T-helper 1 cell treated with Interleukin-12 subunit alpha and Interleukin-12 subunit beta and Interleukin-4 antibody, amounts not matched to agents 30 ng/mL and 1 ng/mL, for 36 hours (primary cell): ENCODE measurements around the gene ATP11A. TPM values are rescaled to one million over a fixed set of nuclear protein-coding genes. Genes with fewer than 3 reads are reported as not detected.
"Not testable (repeated sequence)": the region's sequence is repeated elsewhere in the genome, so short reads cannot be mapped to it uniquely, and the experiment has no call there.

ENCODE experiments used
- intact Hi-C: fragments of 100-400 bp; cut with micrococcal nuclease; formaldehyde crosslinking; loops from one replicate; pipeline ENCODE4 v1.15.1; 2024
- total RNA-seq: library from RNA; stranded (reverse); gene quantifications from 2 replicates; pipeline ENCODE4 v1.2.3, GENCODE V29; 2022

Gene ATP11A
- total RNA-seq, 1 donor from 2014 or later = 72.9 TPM

DNA sequence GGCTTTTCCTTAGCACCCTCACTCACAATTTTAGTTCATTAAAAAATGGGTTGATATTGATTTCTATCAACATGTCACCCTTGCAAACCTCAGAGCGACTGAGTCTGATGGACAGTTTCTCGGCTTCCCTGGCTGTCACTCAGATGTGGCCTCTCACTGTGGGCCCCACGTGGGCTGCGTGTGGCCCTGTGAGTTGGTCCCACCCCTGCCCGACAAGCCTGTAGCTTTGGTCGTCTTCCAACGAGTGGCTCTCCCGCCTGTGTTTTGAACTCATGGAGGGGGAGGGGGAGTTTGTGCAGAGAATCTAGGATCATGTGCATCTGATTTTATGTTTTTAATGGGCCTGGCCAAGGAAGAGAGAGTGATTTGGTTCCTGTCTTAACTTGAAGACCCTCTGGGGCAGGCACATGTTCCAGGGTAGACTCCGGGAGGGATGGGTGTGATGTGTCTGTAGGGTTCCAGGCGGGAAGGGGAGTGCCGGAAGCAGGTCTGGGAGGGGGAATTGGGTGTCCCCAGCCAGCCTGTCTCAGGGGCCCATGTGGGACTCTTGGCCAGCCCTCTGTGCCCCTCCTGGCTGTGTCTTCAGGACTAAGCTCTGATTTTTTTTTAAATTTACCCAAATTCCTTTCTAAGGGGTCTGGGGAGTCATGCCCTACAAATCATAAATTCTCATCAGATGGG, 18.9 kb downstream of the ATP11A start:
- intact Hi-C loops = no loop called here

DNA sequence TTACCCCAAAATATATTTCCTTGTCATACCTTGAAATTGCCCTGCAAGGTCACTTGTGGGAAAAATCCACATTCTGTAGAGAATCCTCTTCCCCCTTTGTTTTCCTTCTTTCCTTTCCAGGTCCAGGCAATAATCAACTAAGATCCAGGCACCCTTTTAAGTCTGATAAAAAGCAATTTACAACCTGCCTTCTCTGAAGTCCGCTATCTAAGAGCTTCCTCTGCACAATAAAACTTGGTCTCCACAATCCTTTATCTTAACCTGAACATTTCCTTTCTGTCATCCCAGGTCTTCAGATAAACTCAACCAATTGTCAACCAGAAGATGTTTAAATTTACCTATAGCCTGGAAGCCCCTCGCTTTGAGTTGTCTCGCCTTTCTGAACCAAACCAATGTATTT, 19.5 kb downstream of the ATP11A start:
- intact Hi-C loops = not testable (repeated sequence)

DNA sequence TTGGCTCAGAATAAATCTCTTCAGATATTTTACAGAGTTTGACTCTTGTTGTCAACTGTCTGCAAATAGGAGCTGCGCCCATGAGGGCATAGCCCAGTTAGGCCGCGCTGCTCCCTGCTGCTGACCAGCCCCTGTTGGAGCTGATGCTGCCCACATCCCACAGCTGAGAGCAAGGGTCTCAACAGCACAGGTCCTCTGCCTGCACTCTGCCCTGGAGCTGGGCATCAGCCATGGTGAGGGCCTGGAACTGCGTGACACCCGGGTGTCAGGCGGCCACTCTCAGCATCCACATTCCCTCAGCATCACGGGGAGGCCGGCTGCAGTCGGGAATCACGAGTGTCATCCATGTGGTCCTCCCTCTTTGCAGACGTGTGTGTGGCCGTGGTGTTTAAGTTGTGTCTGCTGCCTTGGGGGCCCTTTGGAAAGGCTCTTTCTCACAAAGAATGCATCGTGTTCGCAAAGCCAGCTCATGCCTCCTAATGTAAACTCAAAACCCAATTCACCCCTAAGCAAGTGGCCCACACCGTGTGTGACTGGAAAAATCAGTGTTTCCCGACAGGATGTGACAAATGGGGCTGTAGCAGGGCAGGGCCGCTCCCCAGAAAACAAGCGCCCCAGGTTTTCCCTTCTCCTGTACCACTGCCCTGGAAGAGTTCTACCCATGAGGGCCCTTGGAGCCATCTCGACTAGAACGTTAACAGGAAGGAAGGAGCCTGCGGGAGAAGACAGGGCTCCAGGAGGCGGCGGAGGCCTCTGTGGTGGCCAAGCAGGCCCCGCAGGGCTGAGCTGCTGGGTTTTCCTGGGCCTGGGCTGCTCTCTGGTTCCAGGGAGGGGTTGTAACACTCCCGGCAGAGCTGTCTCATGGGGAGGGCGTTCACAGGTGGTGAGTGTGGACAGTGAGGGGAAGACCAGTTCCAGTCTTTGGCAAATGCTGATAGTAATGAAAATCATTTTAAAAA, 20.3 kb downstream of the ATP11A start:
- intact Hi-C loops = no loop called here

DNA sequence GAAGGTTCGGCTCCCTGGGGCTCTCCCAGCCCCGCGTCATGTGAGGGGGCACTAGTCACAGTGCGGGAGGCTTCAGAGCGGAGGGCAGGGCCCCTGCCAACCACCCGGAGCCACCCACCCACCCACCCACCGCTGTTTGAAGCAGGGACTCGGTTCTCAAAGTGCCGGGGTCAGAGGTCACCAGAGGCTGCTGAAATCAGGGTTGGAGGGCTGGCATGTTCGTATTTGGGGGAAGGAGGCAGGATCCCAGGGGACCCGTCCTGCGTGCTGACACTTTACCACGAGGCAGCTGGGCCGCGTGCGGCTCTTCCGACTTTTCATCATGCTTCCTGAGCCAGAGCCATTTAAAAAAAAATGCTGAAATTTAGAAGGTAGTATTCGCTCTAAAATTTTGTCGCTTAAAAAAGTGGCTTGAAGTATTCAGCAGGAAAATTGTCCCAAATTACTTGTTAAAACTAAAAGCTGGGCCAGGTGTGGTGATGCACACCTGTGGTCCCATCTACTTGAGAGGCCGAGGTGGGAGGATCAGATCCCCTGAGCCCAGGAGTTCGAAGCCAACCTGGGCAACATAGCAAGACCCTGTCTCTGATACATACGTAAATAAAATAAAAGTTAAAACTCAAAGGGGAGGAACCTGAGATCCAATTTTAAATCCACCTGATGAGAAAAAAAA, 21.2 kb downstream of the ATP11A start:
- intact Hi-C loops = no loop called here

DNA sequence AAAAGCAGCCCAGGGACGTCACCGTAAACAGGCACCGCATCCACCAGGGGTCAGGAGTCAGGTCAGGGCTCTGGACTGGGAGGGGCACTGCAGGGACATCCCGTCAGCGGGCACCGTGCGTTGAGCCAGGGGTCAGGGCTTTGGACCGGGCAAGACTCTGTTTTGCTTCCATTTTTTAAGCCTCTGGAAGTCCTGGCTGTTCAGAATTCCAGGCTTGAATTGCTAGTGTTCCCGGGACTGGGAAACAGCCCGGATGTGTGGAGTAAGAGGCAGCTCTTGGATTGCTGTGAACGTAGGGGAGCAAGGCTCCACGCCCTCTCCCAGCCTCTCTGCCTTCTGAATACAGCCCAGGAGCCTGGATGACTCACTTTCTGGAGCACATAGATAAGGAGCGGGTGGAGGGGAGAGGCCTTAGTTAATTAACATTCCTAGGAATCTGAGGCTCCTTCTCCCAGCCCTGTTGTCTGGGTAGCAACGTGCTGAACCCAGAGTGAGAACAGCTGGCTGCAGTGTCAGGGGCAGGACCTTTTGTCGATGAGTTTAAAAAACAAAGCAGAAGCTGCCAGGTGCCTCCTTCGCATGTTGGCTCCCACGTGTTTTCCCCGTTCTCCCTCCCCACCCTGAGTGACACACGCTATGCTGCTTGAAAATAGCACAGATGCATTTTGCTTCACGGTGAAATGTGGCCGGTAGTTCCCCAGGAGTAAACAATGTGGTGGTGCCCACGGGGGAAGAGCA, 21.9 kb downstream of the ATP11A start:
- intact Hi-C loops = no loop called here

DNA sequence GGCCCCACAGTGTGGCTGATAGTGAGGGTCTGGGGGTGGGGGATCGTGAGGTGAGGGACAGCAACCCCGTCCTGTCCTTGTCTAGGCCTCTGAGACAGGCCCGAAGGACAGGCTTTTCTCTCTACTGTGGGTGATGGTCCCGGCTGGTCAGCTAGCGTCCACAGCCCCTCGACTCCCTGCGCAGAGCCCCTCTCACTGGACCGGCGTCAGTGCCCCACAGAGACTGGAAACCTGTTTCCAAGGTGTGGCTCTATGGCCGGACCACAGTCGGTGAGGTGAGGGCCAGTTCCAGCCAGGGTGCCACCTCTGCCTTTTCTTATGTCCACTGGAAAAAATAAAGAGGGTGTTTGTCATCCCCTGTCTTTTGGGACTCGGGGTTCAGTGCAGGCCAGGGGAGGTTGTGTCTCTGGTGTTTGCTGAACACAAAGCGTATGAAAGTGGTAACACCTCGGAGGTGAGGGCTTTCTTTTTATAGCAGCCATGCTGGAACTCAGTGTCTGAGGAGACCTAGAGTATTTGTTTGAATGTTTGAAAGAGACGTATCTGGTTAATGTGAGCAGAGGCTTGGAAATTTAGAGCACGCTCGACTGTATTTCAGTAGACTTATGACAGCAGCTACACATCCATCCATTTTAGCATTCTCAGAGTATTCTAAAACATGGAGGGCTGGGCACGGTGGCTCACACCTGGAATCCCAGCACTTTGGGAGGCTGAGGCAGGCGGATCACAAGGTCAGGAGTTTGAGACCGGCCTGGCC, 22.8 kb downstream of the ATP11A start:
- intact Hi-C loops = no loop called here

DNA sequence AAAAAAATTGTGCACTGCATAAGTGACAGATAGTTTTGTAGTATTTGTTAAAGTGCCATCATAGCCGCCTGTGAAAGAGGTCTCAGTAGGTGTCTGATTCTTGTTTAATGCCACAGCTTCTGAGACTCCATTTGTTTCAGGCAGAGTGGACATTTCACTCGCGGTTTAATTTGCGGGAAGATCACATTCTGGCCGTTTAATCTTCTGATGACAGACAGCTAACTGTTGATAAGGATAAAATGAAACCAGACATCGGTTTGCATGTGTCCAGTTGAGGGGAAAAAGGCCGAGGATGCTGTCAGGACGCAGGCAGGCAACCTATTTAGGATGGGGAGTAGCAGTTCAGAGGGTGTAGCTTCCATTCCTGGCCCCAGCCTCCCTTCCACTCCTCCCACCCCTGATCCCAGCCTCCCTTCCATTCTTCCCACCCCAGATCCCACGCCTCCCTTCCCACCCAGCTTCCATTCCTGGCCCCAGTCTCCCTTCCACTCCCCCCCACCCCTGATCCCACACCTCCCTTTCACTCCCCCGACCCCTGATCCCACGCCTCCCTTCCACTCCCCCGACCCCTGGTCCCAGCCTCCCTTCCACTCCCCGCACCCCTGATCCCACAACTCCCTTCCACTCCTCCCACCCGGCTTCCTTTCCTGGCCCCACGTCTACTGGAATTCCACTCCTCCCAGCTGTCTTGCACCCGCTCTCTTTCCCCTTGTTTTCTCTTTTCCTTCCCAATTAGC, 23.8 kb downstream of the ATP11A start:
- intact Hi-C loops = no loop called here

DNA sequence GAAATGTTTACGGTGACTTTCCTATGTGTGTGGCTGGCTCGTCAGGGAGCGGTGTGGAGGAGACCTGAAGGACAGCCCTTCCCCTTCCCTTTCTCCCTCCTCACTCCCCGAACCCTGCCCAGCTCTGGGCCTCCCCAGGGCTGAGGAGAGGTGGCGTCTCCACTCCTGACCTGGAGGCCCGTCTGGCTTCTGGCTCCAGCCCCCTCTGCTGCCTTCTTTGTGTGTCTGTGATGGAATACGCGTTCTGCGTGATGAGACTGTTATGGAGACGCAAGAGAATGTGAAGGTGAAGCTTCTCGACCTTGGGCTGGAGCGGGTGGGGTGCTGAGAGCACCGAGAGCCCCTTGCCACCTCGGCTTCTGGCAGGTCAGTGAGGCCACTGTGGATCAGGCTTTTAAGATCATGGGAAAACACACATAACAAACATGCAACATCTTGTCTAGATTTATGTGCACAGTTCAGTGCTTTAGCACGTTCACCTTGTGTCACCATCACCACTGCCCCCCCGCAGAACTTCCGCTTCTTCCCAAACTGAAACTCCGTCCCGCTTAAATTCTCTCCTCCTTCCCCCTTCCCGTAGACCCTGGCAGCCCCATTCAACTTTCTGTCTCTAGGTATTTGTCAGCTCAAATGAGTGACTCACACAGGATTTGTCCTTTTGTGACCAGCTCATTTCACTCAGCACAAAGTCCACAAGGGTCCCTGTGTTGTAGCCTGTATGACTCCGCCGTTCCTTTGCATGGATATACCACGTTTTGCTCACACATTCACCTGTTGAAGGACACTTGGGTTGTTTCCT, 24.7 kb downstream of the ATP11A start:
- intact Hi-C loops = no loop called here

DNA sequence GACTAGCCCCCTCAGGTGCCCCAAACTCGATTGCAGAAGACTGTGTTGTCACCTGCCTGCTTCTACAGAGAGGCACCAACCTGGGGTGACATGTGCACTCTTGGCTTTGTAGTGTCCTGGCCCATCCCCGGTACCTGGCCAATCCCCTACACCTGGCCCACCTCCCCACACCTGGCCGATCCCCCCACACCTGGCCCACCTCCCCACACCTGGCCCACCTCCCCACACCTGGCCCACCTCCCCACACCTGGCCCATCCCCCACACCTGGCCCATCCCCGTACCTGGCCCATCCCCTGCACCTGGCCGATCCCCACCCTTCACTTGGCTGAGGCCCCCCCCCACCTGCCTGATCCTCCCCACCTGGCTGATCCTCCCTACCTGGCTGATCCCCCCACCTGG, 25.4 kb downstream of the ATP11A start:
- intact Hi-C loops = no loop called here

DNA sequence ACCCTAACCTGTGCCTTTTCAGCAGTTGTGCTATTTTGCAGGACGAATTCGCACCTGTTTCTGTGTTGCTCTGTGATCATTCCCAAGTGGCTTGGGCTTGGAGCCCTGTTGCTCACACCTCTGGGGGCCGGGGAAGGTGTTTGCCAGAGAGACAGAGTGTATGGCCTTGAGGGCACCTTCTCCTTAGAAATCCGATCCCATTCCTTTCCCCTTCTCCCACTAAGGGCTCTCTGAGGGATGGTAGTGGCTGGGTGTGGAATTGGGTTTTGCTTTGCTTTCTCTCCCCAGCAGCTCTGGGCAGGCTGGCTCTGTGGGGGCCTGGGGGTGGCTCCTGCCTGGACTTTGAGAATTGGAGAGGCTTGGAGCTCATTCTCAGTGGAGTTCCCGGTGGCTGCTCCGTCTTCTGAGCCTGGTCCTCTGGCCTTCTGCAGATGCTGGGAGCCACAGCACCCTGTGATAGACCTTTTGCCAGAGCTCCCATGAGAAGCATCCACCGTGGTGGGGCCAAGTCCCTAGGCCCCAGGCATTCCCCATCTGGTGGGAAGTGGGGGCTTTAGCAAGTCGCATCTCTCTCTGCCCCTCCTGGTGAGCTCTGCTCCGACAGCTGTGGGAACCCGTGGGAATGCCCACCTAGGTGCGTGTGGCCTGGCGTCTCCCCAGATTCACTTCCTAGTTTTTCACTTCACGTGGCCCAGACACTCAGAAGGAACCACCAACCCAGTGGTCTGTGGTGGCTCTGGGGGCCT, 26.1 kb downstream of the ATP11A start:
- intact Hi-C loops = no loop called here

DNA sequence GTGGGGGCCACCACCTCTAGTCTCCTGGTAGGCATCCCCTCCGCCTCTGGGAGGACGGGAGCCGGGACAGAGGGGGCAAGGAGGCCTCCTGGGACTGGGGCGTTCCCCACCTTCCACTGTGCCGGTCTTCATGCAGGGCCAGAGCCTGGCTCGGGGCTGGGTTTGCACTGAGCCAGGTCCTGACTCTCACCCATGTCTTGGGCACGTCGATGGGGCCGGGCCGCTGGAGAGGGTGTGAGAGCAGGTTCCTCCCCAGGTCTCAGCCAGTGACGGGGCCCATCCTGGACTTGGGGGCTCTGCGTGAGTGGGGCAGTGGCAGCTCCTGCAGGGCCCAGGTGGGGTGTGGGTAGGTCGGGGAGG, 26.6 kb downstream of the ATP11A start:
- intact Hi-C loops = no loop called here

DNA sequence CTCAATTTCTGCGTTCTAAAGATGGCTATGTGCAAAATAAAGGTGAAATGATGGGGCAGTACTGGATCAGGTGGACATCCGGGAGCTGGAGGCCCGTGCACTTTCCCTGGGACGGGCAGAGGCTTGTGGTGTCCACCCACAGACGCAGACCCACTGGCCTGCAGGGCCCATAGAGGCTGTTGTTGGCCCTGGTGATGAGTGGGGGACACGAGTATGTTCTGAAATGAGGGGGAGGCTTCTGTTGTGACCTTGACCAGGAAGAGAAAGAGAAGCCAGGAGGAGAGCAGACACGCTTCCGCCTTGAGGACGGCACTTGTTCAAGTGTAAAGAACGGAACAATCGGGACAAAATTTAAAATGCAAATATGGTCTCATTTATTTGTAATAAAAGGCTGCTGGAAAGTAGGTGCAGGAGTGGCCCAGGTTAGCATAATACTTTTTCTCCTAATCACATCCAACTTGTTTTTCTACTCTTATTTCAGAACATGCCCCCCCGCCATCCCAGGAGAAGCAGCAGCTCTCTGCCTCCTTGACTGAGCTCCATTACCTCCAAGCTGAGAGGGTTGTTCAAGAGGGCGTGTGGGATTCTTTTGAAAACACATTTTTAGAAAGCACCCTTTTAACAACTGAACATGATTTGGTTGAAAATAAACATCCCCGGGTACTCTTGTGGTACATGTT, 27.1 kb downstream of the ATP11A start:
- intact Hi-C loops = no loop called here

DNA sequence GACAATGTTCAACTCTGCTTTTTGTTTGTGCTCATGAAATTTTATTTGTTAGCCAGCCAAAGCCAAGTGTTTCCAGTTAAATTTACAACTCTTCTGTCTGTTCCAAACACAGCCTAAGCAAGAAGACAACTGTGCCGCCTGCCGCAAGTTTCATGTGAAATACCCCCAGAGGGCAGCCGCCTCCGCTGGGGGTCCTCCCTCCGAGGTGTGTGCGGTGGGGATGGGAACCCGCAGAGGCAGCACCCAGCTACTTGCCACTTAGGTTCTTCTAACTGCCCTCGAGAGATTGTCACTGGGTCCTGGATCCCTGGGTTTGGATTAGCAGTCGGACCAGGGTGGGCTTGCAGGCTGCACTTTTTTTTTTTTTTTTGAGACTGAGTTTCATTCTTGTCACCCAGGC, 28.5 kb downstream of the ATP11A start:
- intact Hi-C loops = no loop called here

DNA sequence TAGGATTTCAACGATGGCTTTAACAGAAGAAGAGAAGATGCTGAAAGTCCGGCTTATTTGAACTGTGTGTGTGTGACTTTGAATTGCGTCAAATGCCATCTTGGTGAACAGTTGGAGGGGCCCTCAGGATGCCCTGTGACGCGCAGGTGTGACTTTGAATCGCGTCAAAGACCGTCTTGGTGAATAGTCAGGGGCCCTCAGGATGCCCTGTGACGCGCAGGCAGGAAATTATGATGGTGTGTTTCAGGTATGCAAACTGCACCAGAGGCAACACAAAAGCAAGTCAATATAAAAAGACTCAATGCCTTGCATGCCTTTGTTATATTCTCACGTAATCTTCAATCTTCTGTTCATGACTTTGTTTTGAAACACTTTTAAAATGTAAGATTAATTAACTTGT, 29.2 kb downstream of the ATP11A start:
- intact Hi-C loops = no loop called here

DNA sequence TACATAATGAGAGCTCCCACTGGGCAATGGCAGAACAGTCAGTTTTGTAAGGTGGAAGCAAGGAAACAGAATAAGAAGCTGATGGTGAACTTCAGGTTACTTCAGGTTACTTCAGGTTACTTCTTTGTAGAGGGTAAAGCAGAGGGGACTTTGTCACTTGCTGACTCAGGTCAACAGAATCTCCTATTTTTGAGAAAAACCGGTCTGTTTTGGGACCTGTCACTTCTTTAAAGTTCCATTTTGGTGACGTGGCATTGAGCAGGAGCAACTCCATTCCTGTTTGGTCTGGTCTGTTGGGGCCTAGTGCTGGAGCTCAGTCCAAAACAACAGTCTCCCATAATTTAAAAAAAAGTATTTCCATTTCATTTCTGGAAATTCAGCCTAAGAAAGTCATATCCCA, 29.7 kb downstream of the ATP11A start:
- intact Hi-C loops = no loop called here

DNA sequence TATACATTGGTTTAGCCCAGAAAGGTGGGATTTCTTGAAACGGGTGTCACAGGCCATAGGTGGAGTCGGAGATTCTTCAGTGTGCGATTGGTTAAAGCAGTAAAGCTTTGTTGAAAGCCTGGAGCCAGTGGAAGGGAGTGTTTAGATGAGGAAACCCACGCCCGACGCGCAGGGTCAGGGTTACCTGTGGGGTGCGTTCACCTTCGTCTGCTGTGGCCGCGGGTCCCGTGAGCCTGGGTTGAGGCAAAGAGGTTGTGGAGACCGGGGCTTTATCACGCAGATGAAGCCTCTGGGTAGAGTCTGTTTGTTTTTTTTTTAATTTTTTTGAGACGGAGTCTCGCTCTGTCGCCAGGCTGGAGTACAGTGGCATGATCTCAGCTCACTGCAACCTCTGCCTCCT, 30.4 kb downstream of the ATP11A start:
- intact Hi-C loops = no loop called here

DNA sequence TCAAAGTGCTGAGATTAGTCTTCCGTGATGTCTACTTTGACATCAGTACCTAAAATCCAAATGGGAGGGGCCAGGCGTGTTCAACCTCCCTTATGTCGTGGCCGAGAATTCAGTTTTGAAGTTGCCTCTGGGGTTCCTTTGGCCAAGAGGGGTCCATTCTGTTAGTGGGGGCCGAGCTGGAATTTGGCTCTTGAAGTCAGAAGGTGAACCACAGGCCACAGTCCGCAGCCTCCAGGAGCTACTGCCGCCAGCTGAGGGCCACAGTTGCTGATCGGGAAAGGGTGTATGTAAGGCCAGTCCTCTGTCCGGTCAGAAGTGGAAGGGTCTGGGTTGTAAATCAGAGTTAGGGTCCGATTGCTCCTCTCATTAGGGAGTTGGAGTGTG, 31.0 kb downstream of the ATP11A start:
- intact Hi-C loops = no loop called here
